NCI-H2029 treated with DMSO at 0.1 percent for 48 hours (cell line): Measurements from ENCODE around the gene MAPK7.

Source experiments
- DNase-seq: peaks from one replicate; lab custom pipeline; 2025; lab: John Stamatoyannopoulos, UW

MAPK7 gene

DNA sequence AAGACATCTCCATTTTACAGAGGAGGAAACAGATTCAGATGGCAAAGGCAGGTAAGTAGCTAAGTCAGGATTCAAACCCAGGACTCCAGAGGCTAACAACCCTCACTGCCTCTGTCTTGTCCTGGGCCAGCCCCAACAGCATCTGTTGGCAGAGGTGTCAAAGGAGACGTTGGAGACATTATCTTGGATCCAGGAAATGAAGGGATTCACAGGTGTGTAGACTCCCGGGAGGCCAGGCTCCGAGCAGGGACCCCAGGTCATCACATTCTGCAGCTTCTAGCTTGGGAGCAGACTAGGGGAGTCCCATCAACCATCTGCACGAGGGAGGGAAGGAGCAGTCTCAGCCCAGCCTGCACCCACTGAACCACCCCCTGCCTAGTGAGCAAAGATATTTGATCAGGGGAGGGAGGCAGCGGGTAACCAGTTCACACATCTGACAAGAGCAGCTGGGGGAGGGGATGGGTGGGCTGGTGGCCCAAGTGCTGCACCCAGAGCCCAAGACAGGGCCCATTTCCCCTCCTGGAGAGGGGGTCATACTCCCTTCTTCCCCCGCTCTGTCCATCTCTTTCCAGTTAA is 14.8 kb upstream of the MAPK7 start:
- no peak for DNase-seq

DNA sequence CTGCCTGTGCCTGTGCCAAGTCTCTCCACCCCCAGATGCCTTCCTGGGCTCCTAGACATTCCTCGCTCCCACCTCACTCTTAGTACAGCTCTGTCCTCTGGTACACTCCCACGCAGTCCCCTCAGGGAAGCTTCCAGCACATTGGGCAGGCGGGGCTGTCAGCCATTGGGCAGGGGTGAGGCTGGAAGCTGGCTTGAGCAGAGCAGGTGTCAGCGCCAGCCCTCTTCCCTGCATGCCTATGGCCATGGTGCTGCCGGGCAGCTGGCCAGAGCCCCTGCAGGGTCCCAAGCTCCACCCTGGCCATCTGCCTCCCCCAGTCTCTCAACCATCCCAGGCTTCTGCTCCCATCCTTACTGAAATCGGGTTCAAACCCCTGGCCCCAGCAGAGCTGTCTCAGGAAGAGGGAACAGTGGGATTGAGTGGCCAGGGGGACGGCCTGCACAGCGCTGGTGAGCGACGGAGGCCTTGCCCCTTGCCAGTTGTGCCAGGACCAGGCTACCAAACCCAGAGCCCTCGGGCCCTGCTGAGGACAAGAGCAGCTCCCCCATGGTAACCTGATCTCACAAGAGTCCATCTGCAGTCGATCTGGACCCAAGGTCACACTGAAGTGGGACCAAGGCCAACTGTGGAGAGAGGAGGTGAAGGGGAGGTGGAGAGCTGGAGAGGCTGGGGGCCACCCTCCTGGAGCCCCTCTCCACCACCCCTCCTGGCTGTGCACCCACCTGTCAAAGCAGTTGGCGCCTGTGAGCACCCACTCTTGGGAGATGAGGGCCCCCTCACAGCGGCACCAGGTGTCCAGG is 13.4 kb upstream of the MAPK7 start:
- DNase-seq, result no peak

DNA sequence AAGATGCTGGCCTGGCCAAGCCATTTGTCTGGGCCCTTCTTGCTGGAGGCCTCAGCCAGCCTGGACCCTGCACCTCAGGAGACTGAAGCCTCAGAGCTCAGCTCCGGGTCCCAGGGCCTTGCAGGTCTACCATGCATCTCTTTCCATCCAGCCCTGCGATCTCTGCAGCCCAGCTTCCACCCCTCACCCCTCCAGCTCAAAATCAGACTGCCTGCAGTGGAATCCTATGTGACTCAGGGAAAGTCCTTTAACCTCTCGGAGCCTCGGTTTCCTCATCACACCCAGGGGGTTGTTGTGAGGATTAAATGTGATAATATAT is 12.8 kb upstream of the MAPK7 start:
- no peak for DNase-seq

DNA sequence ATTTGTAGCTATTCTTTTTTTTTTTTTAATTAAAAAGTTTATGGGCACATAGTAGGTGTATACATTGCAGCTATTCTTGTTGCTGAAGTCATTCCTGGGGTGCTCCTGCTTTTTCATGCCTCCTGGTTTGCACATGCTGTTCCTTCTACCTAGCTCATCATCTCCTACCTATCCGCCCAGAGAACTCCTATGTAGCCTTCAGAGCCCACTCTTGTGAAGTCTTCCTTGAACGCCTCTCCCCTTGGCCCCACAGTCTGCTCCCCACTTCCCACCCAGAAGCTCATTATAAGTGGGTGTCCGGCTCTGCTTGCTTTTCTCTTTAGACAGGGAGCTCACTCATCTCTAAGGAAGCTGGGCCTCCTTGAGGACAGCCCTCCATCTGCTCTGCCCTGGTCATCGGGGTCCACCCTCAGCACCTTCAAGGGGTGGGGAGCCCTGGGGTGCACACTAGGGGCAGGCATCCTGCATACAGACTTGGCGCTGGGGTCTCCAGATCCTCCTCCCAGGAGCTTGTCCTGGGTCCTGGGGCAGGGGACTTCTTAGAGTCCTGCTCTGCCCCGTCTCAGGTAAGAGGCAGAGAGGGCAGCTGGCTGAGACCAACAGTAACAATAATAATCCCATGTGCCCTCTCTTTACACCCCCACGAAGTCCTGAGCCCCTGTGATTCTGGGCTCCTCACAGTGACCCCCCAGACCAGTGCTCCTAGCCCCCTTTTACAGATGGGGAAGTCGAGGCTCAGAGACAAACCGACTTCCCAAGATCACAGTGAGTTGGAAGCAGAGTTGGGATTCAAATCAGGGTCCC is 12.3 kb upstream of the MAPK7 start:
- no peak for DNase-seq

DNA sequence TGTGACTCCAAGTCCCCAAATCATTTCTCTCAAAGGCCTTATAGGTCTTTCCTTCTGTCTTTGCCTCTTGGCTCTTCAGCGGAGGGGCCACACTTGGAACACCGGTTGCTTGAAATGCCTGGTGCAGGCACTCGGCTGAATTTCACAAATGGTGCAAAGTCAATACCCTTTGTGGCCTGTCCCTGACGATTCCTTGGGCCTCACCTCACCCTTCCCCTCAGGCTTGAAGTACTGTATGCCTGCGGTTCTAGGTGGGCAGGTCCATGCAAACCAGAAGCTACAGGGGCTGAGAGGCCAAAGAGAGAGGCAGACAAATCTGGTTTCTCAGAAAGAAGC is 11.7 kb upstream of the MAPK7 start:
- DNase-seq, result no peak

DNA sequence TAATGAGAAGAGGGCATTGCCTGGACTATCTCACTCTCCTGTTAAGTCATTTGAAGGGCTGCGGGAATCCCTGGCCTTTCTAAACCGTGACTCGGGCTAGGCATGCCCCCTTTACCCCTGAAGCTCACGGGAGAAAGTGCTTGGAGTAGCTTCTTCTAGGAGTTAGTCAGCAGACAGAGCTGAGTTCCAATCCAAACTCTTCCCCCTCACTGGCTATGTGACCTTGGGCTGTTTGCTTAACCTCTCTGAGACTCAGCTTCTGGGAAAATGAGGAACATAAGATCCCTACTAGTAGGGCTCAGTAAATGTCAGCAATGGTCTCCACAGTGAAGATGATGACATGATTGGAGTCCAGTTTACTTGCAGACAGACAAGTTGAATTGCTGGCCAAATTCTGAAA is 10.1 kb upstream of the MAPK7 start:
- no peak for DNase-seq

DNA sequence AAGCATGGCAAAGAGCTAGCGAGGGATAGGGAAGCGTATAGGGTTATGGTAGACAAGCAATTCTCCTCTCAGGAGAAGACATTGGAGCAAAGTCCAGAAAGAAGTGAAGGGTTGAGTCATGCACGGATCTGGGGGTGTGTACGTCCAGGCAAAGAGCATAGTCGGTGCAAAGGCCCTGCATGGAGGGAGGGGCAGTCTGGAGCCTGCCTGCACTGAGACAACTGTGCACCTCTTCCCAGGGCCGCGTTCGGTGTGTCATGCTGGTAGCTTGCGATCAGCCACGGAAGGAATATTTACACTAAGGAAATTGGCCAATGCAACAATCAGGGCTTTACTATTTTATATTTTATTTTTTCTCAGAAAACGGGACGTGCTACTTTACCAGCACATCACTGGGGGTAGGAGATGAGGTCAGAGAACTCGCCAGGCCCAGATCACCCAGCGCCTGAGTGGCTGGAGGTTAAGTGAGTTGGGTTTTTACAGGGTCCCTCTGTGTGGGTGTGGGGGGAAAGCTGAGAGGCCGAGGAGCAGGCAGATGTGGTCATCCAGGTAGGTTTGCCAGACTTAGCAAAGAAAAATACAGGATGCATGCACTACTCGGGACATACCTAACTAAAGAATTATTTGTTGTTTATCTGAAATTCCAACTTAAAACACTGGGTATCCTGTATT is 9.1 kb upstream of the MAPK7 start:
- no peak for DNase-seq

DNA sequence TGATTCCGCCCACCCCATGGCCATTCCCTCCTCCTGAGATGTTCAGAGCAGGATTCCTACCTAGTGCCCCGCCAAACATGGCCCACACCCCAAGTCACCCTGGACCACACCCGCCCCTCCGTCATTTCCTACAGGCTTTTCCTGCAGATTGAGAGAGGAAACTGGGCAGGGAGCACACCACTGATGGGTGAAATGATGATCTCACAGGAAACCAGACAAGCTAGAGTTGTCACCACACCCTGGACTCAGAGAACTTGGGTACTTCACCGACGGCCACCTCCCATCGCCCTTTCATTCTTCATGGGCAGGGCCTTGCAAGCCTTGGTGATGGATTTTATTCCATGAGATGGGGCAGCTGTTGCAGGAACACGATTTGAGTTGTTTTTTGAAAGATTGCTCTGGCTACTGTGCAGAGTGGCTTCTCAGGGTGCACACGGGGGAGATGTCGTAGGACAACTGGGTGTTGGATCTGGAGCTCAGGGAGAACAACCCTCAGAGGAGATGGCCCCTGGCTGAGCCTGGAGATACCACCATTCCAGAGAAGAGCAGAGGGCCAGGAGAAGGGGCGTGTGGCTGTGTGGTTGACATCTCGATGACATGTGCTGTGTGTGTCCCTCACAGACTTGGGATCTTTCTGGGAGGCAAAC is 8.3 kb upstream of the MAPK7 start:
- no peak for DNase-seq

DNA sequence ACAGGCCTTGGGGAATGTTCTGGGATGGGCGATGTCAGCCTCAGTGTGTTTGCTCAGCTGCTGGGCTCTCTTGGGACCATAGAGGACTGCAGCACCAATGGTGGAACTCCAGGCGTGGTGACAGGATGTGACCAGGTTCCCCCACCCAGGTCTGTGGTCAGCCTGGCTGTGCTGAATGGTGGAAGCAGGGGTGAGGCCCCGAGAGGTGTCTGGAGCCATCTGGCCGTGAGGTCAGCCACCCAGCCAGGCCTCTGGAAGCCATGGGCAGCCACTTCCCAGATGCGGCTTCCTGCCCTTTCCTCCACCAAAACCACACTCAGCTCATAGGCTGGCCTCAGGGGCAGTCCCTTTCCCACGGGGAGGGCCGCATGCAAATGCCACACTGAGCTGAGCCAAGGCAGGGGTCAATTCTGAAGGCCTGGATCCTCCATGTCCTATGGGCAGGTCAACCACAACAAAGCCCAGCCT is 7.8 kb upstream of the MAPK7 start:
- DNase-seq, result no peak

DNA sequence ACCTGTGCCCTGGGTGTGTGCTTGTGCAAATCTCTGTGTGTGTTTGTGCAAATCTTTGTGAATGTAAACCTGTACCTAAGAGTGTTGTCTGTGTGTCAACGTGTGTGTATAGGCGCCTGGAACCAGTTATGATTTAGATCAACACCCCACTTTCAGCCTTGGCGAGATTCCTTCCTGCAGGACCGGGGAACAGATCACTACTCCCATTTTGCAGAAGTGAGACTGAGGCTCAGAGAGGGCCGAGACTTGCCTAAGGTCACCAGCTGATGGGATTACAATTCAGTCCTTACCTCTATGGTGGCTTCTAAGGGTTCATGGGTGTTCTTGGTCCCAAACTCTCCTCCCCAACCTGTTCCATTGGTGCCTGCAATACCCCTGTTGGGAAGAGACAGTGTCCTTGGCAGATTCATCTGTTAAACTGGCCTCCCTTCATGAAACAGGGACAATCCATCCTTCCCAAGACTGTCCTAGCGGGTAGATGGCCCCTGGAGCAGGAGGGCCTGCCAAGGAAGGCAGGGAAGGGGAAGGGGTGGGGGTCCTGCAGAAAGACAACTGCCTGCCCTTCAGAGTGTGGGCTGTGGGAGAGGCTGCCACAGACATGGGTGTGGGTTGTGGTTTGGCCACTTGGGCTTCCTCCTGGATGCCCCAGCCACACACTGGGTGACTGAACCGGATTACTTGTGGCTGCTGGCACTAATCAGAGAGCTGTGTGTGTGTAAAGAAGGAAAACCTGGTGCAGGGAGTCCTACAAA is 6.9 kb upstream of the MAPK7 start:
- DNase-seq, result no peak

DNA sequence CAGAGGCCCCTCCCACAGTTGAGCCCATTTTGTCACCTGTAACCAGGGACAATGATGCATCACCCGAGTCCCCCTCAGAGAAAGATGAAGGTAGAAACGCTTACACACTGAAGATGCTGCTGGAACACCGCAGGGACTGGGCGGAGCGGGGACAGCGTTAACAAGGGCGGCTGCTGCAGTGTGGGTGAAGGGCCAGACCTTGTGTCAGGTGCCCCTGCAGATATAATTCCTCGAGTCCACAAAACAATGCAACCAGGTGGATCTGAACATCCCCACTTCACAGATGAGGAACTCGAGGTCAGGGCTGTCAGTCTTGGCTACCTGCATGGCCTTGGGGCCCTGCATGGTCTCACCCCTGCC is 6.3 kb upstream of the MAPK7 start:
- DNase-seq, result no peak

DNA sequence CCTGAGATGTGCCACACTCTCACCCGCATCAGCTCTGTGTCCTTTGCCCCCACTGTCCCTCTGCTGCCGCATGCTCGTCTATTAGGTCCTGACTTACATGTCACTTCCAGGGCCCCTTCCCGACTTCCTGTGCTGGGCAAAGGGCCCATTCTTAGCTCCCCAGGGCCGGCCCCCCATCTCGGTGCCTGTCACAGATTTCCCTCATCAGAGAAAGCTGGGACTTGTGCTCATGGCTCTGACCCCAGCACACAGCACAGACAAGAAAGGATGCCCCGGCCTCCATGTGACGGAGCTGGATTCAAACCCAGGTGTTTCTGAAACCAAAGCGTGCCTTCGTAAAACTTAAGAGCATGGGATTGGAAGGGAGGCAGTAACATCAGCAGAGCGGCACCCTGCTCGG is 5.9 kb upstream of the MAPK7 start:
- DNase-seq, result no peak

DNA sequence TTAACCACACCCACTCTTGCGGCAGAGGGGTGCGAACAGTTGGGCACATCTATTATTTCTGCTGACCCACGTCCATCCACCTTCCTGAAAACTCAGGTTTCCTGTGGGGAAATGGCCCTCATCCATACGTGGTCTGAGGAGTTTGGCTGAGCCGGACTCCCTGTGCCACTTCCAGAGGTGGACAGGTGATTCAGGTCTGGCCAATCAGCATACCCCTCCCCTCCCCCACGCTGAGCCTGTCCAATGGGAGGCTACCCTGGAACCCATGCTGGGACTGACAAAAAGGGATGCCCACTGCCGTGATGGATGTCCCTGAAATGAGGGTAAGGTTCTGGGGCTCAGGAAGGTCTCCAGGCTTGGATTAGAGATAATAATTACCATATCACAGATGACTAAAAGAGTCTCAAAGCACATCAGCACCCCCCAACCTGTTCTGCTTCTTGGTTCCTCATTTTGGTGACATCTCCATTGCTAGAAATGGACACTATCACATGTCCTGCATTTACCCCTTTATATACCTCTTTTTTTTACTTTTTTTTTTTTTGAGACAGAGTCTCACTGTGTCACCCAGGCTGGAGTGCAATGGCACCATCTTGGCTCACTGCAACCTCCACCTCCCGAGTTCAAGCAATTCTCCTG is 5.3 kb upstream of the MAPK7 start:
- no peak for DNase-seq

DNA sequence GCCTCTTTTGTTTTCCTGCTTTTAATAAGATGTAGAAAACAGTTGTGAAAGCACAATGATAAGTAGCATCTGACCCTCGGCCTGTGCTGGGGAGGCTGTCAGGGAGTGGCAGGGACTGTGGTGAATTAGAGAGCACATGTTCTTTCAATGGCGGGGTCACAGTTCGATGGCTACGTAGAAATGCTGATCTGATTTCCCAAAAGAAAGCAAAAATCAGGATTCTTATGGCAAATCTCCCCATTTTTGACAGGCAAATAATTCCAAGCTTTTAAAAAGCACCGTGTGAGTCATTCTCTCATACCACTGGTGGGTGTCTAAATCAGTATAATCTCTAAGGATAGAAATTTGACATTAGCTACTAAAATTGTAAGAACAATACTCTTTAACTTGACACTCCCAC is 4.2 kb upstream of the MAPK7 start:
- DNase-seq, result no peak

DNA sequence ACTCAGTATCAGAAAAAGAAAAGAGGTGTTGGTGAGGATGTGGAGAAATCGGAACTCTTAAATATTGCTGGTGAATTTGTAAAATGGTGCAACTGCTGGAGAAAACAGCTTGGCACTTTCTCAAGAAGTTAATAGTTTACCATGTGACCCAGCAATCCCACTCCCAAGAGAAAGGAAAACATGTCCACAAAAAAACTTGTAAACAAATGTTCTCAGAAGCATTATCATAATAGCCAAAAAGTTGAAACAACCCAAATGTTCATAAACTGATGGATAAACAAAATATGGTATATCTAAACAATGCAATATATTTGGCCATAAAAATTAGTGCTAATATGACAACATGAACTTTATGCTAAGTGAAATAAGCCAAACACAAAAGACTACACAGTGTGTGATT is 2.6 kb upstream of the MAPK7 start:
- DNase-seq, result no peak

DNA sequence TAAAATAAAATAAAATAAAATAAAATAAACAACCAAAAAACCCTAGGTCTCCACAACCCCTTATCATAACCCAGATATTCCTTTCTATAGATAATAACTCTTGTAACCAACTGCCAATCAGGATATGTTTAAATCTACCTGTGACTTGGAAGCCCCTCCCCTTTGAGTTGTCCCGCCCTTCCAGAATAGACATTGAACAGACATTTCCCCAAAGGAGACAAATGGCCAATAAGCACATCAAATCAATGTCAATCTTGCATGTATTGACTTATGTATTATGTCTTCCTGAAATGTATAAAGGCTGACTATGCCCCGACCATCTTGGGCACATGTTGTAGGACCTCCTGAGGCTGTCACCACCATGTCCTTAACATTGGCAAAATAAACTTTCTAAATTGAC is 1.5 kb upstream of the MAPK7 start:
- DNase-seq, result no peak

DNA sequence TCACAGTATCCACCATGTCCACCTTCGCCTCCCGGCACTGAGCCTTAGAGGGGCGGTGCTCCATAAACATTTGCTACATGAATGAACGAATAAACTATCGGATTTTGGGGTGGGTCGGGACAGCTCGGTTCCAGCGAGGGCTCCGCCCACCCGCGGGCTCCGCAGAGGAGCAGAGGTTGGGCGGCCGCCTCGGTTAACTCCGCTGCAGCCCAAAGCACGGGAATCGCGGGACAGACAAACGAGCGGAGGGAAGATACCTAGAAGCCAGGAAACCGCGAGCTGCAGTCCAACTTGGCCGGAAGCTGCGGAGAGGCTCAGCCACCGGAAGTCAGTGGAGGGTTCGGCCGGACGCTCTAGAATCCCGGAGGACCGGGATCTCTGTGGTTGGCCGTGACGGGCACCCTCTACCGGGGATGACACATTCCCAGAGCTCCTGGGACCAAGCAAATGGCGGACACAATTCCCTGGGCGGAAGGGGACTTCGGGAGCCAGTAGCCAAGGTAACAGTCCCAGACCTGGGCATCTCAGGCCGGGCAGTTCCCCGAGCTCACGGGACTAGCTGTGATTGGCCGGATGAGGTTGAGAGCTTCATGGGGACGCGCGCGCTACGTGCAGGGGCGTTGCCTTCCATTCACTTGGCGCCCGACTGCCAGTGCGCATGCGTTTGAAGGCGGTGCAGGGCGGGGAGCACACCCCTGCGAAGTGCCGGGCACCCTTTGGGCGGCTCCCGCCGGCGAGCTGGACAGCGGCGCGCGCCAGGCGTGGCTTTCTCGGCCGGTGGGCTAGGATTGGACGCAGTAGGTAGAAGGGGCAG is 489 bp upstream of the MAPK7 start:
- peak; percentile 86 for DNase-seq

DNA sequence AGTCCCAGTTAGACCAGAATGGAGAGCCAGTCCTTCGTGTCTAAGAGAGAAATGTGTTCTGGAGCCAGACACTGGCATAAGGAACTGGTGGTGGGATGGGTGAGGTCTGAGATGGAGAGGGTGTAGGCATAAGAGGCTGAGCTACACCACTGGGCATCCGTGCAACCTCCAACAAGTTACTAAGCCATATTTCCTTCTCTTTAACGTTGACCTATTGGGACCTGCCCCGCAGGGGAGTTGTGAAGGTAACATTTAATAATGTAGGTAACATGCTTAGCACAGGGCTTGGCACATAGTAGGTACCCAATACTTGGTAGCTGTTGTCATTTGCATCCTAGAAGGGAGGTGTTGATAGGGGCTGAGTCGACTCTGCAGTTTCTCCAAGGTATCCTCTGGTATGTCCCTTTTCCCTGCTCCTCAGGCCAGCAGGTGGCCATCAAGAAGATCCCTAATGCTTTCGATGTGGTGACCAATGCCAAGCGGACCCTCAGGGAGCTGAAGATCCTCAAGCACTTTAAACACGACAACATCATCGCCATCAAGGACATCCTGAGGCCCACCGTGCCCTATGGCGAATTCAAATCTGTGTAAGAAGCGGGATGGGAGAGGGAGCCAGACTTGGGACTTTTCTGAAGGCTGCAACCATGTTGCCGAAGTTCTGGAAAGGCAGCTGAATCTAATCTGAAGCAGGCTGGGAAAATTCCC is 1.2 kb downstream of the MAPK7 start:
- no peak for DNase-seq

DNA sequence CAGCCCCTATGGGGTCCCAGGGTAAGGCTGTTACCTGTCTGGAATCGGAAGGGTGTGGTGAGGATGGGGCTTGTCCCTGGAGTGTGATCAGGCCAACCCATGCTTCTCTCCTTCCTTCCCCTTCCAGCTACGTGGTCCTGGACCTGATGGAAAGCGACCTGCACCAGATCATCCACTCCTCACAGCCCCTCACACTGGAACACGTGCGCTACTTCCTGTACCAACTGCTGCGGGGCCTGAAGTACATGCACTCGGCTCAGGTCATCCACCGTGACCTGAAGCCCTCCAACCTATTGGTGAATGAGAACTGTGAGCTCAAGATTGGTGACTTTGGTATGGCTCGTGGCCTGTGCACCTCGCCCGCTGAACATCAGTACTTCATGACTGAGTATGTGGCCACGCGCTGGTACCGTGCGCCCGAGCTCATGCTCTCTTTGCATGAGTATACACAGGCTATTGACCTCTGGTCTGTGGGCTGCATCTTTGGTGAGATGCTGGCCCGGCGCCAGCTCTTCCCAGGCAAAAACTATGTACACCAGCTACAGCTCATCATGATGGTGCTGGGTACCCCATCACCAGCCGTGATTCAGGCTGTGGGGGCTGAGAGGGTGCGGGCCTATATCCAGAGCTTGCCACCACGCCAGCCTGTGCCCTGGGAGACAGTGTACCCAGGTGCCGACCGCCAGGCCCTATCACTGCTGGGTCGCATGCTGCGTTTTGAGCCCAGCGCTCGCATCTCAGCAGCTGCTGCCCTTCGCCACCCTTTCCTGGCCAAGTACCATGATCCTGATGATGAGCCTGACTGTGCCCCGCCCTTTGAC is 2.4 kb downstream of the MAPK7 start:
- no peak for DNase-seq
